Measurements from ENCODE around the gene CCDC43.
"Not testable (repeated sequence)": the region's sequence is repeated elsewhere in the genome, so short reads cannot be mapped to it uniquely, and the experiment has no call there.

Gene CCDC43

GRCh38 chr17:44666006-44666405 is 23.6 kb downstream of the CCDC43 start:
- no peak for DNase-seq

GRCh38 chr17:44664867-44665266 is 24.7 kb downstream of the CCDC43 start:
- DNase-seq, result no peak

GRCh38 chr17:44663095-44663494 is 26.5 kb downstream of the CCDC43 start:
- DNase-seq, result no peak

GRCh38 chr17:44661835-44662234 is 27.7 kb downstream of the CCDC43 start:
- DNase-seq, result no peak

- DNase-seq, result peak; percentile 34 to 52
These were observed 33.4 kb downstream of the CCDC43 start, which contains the start of gene MEIOC for GRCh38 chr17:44655983-44656710. Gene MEIOC (plus strand): TSS chr17:44656468. CDS start chr17:44656614, 146 bp downstream.

DNA sequence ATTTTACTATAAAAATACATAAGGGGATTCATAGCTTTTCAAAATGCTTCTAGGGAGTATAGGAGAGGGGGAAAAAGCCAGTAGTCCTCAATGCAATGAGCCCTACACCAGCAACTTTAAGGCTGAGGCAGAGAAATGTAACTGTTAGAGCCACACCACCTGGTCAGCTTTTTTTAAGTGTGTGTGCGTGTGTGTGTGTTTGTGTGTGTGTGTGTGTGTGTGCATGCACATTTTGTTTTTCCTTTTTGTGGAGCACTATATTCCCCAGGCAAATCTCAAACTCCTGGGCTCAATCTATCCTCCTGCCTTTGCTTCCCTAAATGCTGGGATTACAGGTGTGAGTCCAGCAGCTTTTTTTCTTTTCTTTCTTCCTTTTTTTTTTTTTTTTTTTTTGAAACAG is 35.6 kb downstream of the CCDC43 start:
- DNase-seq, result no peak

GRCh38 chr17:44653384-44653783 is 36.2 kb downstream of the CCDC43 start:
- no peak for DNase-seq

DNA sequence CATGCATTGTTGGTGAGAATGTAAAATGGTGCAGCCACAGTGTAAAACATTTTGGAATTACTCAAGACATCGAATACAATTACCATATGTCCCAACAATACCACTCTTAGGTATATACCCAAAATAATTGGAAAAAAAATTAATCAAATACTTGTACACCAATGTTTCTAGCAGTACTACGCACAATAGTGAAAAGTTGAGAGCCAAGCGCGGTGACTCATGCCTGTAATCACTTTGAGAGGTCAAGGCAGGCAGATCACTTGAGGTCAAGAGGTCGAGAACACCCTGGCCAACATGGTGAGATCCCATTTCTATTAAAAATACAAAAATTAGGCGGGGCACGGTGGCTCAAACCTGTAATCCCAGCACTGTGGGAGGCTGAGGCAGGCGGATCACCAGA is 36.8 kb downstream of the CCDC43 start:
- DNase-seq, result no peak

DNA sequence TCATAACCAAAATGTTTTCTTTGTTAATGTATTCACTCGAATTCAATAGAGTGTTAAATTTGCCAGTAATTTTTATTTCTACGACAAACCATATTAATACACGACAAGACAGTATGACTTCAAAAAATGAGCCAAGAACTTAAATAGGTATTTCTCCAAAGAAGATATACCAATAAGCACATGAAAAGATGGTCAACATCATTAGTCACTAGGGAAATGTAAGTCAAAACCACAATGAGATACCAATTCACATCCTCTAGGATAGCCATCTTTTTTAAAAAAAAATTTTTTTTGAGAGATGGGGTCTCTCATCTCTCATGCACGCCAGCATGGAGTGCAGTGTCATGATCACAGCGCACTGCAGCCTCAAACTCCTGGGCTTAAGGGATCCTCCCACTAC is 38.3 kb downstream of the CCDC43 start:
- no peak for DNase-seq

- DNase-seq, result no peak
These were observed 40.6 kb downstream of the CCDC43 start for GRCh38 chr17:44648963-44649362.

DNA sequence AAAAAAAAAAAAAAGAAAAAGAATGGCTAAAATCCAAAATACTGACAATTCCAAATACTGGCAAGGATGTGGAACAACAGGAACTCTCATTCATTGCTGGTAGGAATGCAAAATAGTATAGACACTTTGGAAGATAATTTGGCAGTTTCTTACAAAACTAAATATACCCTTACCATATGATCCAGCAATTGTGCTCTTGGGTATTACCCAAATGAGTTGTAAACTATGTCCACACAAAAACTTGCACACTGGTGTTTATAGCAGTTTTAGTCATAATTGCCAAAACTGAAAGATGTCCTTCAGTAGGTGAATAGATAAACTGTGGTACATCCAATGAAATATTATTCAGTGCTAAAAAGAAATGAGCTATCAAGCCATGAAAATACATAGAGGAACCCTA is 41.8 kb downstream of the CCDC43 start:
- DNase-seq, result no peak

DNA sequence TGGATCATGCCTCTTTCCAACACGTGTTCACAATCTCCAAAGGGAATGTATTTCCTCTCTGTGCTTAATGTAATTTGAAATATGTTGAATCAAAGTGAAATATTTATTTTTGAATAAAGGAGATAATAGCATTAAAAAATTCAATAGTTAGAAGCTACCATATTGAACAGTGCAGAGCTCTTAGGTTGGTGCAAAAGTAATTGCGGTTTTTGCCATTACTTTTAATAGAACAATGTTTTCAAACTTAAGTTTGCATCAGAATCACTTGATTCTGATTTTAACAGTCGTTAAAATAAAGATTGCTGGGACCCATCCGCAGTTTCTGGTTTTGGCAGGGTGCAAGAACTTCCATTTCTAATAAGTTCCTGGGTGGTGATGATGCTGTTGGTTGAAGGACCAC is 43.3 kb downstream of the CCDC43 start:
- DNase-seq, result no peak

GRCh38 chr17:44645341-44645740 is 44.2 kb downstream of the CCDC43 start:
- no peak for DNase-seq

DNA sequence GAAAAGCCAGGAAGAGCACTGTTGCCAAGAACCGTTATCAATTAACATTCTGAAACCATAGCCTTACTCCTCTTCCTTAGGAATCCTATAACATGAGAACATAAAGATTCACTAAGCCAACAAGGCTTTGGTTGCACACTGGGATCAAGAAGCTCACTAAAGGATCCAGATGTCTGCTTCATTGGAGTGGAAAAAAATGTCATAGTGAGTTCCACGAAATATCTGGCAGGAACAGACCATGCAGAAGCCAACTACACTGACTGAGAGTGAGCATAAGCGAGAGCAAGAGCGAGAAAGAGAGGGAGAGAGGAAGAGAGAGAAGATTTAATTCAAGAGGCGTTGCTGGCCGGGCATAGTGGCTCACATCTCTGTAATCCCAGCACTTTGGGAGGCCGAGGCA is 46.7 kb downstream of the CCDC43 start:
- DNase-seq, result no peak

GRCh38 chr17:44637066-44637465 is 52.5 kb downstream of the CCDC43 start:
- DNase-seq, result no peak

GRCh38 chr17:44636562-44636961 is 53.0 kb downstream of the CCDC43 start:
- no peak for DNase-seq

DNA sequence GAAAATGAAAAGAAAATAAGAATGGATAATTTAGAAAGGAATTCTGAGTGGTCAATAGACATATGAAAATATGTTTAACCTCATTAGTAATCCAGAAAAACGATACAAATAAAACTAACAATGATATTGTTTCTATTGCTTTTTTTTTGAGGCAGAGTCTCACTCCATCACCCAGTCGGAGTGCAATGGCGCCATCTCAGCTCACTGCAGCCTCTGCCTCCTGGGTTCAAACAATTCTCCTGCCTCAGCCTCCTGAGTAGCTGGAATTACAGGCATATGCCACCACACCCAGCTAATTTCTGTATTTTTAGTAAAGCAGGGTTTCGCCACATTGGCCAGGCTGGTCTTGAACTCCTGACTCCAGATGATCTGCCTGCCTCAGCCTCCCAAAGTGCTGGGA is 55.2 kb downstream of the CCDC43 start:
- DNase-seq, result not testable (repeated sequence)

DNA sequence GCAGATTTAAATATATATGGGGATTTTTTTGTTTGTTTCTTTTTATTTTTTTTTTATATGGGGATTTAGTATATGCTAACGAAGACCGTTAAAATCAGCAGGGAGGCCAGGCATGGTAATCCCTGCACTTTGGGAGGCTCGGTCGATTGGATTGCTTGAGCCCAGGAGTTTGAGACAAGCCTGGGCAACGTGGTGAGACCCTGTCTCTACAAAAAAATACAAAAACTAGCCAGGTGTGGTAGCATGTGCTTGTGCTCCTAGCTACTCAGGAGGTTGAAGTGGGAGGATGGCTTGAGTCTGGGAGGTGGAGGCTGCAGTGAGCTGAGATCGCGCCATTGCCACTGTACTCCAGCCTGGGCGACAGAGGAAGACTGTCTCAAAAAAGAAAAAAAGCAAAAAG is 55.6 kb downstream of the CCDC43 start:
- DNase-seq, result no peak

GRCh38 chr17:44630703-44631102 is 58.9 kb downstream of the CCDC43 start:
- no peak for DNase-seq

DNA sequence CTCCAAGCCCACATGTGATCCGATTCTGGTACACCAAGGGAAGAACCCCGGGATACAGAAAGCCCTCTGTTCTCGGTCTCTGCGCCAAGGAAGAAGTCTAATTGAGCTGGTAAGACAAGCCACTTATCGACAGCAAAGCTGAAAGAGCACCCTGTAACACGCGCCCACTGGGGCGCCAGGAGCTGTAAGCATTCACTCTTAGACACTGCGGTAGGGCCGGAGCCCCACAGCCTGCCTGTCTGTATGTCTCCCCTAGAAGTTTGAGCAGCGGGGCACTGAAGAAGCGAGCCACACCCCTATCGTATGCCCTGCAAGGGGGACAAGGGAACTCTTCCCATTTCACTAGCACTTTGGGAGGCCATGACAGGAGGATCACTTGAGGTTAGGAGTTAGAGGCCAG is 60.3 kb downstream of the CCDC43 start:
- DNase-seq, result no peak

- DNase-seq, result no peak
These were observed 61.1 kb downstream of the CCDC43 start for GRCh38 chr17:44628243-44629188.

DNA sequence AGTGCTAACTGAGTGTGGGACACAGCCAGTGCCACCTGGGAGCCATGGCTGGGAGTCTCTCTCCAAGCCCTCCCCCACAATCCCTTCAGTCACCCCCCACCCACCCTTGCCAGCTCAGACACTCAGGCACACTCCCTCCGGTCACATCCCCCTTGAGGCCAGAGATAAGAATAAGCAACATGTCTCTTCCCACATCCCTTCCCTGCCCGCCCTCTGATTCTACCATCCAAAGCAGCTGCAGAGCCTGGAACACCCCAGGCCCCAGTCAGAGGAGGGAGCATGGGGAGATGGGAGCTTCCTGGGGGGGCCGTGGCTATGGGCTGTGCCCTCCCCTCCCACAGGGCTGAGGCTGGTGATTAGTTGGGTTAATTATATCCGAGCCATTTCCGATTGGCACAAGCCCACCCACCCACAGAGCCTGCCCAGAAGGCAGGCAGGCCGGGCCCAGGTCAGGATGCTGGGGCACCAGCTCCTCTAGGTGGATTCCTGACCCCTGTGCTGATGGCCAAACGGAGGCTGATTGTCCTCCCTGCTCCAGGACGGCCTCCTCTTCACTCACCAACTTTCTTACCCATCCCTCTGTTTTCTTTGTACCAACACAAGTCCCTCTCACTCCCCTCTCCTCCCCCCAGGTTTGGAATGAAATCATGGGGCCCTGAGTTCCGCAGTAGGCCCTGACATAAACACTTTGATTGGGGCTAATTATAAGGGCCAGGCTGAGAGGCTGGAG is 61.9 kb downstream of the CCDC43 start:
- DNase-seq, result no peak

Measured in activated CD4-positive, alpha-beta T cell treated with anti-CD3 and anti-CD28 coated beads, Interleukin-2, amount 50 U/mL, for 48 hours (primary cell).